NCI-H2081 (cell line): ENCODE measurements around the gene TNFRSF8.

Source experiments
- DNase-seq, 2 experiments: peaks; one replicate each; lab custom pipeline; 2025; lab: John Stamatoyannopoulos, UW

TNFRSF8 gene

DNA sequence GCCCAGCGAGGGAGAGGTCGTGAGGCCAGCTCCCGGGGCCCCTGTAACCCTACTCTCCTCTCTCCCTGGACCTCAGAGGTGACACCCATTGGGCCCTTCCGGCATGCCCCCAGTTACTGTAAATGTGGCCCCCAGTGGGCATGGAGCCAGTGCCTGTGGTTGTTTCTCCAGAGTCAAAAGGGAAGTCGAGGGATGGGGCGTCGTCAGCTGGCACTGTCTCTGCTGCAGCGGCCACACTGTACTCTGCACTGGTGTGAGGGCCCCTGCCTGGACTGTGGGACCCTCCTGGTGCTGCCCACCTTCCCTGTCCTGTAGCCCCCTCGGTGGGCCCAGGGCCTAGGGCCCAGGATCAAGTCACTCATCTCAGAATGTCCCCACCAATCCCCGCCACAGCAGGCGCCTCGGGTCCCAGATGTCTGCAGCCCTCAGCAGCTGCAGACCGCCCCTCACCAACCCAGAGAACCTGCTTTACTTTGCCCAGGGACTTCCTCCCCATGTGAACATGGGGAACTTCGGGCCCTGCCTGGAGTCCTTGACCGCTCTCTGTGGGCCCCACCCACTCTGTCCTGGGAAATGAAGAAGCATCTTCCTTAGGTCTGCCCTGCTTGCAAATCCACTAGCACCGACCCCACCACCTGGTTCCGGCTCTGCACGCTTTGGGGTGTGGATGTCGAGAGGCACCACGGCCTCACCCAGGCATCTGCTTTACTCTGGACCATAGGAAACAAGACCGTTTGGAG is 80.0 kb downstream of the TNFRSF8 start:
- DNase-seq, result no peak

DNA sequence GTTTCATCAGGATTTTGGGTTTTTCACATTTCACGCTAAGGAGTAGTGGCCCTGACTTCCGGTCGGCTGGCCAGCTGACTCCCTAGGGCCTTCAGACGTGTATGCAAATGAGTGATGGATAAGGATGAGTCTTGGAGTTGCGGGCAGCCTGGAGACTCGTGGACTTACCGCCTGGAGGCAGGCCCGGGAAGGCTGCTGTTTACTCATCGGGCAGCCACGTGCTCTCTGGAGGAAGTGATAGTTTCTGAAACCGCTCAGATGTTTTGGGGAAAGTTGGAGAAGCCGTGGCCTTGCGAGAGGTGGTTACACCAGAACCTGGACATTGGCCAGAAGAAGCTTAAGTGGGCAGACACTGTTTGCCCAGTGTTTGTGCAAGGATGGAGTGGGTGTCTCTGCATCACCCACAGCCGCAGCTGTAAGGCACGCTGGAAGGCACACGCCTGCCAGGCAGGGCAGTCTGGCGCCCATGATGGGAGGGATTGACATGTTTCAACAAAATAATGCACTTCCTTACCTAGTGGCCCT is 80.6 kb downstream of the TNFRSF8 start:
- DNase-seq, result no peak

DNA sequence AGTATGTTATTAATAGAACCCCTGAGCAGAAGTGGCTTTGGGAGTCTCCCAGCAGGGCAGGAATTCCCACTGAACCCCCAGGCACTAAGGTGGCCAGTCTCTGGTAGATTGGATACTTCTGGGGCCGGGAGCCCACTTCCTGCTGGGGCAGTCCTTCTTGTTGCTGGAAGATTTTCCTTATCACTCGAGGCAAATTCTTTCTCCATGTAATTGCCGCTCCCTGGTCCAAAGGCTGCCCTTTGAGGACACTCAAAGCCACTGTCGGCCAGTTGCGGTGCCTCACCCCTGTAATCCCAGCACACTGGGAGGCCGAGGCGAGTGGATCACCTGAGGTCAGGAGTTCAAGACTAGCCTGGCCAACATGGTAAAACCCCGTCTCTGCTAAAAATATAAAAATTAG is 81.1 kb downstream of the TNFRSF8 start:
- DNase-seq, result no peak

DNA sequence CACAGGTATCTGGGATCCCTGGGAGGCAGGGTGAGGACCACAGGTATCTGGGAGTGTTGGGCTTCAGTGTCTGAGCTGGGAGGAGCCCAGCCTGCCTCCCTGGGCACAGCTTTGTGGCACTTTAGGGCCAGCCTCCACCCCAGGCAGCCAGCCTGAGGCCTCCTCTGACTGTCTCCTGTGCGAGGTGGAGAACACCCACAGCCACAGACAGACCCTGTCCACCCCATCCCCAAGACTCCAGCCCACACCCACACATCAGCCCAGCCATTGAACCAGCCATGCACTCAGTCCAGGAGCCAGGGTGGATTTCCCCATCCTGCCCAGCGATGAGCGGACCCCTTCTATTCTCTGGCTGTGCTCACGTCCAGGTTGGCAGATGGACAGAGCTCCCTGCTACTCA is 81.9 kb downstream of the TNFRSF8 start:
- no peak for DNase-seq

DNA sequence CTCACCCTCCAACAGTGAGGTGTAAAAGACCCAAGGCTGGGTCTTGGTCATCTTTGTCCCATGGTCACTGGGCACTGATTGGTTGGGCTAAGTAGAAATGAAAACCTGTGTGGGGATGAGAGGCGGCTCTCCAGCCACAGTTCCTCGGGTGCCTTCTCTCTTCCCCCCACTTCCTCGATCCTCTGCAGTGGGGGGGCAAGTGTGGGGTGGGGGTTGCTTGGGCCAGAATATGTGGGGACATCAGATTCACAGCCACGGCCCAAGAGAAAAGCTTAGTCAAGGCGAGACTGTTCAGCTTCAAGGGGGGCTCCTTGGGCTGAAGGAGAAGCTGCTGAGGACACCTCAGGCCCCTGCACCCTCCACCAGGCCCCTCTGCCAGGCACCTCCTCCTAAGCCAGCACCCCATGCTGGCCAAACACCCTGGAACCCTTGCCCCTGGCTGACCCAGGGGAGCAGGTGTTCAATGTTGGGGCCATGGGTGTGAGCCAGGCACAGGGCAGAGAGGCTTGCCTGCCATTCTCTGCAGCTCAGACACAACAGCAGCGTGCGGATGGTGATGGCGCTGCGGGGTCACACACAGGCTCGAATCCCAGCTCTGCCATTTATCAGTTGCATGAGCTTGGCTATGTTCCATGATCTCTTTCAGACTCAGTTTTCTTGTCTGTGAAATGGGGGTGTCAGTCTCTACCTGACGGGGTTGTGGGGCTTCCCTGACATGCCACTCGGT is 82.7 kb downstream of the TNFRSF8 start:
- DNase-seq, result no peak

DNA sequence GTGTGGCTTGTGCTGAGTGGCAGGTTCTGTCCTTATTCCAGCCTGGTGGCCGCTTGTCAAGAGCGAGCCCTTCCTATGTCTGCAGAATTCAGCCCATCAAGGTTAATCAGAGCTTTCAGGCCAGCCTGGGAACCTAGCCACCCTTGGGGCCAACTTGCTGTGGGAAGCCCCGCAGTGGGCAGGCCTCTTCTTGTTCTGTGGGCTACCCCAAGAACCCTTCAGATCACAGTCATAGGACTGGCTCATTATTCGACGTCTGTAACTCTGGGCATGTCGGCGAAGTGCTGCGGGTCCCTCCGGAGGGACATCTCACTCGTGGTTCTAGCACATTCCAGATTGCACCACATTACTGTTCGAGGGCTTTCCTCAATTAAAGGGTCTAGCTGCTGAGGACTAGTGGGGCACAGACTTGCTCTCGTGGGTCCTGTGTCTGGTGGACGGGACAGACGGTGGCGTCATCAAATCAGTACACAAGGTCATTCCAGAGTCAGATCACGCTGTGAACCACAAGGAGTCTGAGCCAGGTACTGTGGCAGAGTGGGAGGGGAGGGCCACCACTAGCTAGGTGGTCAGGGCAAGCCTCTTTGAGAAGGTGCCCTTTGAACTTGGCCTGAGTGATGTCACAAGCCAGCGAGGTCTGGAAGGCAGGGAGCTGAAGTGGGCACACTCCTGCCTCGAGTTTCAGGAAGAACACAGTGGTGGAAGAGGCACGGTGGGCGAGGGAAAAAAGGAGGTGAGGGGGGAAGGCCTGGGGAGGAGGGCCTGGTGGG is 83.4 kb downstream of the TNFRSF8 start:
- DNase-seq, result no peak

DNA sequence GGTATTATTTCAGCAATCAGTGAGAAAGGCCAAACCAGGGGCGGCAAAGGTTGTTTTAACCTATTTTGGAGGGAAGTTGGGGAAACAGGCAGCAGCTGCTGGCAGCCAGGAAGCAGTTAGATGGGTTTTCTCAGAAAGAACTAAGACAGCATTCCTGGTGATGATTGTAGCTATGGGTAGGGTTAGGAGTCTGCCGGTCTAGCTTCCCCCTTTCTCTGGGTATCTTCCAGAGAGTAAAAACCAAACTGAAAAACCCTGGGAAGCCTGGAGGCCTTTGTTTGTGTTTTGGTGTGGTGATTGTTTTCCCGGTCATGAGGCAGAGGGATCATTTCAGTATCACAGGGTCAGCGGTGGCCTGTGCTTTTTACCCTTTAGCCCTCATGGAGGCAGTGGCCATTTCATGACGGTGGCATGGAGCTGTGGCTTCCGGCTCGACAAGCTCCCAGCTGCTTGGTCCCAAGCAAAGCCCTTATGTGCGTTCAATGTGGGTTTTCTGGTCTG is 84.1 kb downstream of the TNFRSF8 start:
- DNase-seq, result no peak

DNA sequence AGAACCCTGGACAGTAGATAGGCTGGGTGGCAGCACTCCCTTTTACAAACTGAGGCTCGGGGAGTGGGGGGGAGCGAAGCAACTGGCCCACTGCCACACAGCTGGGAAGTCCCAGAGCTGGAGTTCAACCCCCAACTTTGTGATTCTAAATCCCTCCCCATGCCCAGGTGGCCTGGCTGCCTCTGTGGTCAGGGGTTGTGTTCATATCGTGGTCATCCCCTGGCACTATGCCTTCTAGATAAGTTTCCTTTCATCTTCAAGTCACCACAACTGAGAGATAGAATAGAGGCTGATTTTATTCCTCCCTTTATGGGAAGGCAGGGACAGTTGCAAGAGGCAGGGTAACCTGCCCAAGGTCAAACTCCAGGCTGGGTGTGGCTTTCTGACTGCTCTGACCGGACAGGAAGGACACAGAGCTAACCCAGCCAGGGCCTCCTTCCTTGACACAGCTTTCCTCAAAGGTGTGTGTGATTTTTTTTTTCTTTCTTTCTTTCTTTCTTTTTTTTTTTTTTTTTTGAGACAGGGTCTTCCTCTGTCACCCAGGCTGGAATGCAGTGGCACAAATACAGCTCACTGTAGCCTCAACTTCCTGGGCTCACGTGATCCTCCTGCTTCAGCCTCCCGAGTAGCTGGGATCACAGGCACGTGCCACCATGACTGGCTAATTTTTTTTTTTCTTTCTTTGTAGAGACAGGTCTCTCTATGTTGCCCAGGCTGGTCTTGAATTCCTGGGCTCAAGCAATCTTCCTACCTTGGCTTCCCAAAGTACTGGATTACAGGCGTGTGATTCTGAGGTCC is 85.3 kb downstream of the TNFRSF8 start:
- no peak for DNase-seq

DNA sequence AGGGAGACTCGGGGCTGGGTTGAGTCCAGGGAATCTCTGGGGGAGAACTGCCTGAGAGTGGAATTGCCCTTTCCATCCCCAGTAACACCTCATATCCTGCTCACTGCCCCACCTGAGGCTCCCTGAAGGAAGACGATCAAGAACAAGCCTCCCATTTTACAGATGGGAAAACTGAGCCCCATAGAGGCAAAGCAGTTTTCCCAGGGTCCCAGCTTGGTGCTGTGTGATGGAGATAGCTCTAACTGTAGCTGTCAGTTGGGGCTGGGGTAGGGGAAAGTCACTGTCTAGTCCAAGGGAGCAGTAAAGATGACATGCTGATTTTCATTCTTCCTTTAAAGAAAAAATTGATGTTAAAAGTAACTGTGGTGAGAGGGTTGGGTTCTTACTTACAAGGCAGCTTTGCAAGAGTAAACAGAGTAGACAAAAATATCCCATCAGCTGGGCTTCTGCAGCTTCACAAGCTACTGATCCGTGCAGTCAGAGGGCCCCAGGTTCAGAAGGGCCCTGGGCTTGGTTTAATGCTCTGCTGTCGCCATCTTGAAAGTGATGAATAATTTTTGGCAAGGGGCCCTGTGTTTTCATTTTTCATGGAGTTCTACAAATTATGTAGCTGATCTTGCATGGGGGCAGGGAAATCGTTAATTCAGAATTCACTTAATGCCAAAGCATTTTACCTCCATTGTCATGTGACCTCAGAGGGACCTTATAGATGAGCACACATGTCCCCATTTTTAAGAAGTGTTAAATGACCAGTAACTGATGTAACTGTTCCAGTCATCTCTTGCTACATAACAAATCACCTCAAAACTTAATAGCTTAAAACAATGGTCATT is 86.1 kb downstream of the TNFRSF8 start:
- no peak for DNase-seq

DNA sequence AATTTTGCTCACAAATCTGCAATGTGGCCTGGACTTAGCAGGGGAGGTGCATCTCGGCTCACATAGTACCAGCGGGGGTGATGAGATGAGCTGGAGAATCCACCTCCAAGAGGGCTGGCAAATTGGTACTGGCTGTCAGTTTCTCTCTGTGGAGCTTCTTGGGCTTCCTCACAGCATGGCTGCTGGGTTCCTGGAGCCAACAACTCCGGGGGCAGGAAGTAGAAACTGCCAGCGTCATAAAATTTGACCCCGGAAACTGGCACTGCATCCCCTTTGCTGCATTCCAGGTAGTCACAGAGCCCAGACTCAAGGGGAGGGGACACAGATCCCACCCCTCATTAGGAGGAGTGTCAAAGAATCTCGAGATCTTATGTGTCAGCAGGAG is 86.7 kb downstream of the TNFRSF8 start:
- DNase-seq, result no peak

DNA sequence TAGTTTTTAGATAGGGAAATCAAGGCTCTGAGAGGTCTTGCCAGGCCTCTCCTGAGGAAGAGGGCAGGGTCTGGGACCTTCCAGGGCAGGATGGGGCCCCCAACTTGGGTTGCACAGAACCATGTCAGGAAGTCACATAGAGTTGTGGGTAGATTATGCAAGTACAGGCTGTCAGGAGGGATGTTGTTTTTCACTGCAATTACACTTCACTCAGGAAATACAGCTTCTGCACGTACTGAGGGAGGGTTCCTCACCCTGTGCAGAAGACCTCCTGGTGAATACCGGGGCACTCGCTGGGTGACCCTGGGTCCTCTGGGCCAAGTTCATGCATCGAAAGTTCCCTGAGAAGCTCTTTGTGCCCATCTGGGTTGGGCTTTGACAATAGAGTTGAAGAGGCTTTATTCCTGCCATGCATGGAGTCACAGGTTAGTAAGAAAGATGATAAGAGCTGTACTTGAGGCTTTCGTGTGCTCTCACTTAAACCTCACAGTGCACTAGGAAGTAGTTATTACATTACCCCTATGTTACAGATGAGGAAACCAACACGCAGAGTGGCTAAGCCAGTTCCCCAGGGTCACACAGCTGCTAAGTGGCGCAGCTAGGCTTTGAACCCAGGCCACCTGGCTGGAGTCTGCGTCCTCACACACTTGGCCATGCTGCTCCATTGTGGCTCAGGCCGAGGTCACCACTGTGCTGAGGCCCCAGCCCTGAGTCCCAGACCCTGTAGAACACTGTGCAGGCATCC is 87.5 kb downstream of the TNFRSF8 start:
- no peak for DNase-seq

DNA sequence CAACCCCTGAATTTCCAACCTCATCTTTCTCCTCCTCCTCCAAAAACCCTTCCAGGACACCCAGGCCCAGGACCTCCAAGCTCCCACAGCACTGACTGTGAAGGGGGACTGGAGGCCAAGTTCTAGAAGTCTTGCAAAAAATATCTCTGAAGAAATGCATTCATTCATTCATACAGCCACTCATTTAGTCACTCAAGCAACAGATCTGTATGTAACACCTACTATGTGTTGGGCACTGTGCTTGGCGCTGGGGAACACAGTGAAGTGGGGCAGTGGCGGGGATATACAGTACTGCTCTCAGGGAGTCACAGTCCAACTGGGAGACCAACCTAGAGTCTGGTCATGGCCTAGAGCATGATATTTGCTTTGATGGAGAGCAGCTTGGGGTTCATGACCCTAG is 88.4 kb downstream of the TNFRSF8 start:
- no peak for DNase-seq

DNA sequence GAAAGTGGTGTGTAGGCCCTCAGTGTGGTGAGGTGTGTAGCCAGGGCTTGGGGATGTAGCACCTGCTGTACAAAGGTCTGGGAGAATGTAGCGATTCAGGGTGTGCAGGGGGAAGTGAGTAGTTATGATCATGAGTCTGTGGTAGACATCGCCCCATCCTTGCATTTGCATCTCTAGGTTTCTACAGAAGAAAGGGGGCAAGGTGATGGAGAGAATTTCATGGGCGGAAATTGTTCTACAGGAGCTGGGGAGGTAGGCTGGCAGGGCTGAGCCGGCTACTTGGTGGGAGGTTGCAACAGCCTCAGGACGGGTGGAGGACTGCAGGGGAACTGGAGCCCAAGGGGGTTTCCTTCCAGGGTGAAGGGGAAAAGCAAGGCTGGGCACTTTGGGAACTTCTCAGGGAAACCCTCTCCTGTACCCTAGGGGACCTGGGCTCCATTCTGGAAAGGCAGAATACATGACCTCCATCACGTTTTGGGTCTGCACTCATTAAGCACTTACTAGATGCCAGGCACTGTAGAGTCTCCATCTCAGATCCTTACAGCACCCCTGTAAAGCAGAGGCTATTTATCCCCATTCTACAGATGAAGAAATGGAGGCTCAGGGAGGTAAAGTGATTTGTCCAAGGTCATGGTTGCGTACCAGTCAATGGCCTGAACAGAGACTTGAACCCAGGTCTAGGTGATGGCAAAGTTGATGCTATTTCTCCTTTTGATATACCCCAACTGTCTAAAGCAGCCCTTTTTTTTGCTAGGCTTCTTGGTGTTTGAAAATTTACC is 89.2 kb downstream of the TNFRSF8 start:
- no peak for DNase-seq

DNA sequence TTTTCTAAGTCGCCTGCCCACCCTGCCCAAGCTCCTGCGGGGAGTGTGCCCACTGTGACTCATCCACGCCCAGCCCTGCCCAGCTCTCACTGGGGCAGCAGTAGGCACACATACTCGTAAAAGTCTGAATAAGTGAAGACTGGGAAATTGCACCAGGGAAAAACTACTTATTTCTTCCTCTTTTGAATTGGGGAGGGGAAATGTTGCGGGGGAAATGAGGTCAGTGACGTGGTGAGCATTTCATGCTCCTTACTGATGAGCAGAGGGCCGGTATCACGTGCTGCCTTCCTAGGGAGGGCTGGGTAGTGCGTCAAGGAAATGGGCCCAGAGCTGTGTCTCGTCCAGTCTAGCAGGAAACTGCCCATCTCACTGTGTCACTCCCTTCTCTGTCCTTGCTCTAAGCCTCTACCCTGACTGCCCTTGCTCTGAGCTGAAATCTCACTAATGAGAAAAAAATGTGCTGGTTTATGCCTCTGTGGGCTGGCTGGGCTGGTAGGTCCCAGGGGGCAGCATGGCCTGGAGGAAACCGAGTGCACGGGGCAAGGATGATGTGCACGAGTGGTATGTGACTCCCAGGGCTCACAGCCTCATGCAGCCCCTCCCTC is 90.2 kb downstream of the TNFRSF8 start:
- DNase-seq, result no peak

DNA sequence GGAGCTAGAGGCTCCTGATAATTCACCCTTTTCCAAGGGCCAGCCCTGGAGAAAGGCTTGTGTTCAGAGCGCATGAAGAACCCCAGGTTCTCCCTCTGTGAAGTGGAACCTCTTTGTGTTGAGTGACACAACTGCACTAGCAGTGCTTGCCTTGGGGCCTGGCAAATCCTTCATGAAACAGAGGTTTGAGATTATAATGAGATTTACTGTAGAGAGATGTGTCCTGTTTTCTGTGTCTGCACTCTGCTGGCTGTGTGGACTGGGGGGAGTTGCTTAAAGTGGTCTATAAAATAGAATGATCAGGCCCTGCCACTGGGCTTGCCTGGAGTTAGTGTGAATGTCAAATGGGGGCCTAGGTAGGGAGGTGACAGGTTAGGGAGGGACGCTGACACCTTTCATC is 92.2 kb downstream of the TNFRSF8 start:
- DNase-seq, result no peak

DNA sequence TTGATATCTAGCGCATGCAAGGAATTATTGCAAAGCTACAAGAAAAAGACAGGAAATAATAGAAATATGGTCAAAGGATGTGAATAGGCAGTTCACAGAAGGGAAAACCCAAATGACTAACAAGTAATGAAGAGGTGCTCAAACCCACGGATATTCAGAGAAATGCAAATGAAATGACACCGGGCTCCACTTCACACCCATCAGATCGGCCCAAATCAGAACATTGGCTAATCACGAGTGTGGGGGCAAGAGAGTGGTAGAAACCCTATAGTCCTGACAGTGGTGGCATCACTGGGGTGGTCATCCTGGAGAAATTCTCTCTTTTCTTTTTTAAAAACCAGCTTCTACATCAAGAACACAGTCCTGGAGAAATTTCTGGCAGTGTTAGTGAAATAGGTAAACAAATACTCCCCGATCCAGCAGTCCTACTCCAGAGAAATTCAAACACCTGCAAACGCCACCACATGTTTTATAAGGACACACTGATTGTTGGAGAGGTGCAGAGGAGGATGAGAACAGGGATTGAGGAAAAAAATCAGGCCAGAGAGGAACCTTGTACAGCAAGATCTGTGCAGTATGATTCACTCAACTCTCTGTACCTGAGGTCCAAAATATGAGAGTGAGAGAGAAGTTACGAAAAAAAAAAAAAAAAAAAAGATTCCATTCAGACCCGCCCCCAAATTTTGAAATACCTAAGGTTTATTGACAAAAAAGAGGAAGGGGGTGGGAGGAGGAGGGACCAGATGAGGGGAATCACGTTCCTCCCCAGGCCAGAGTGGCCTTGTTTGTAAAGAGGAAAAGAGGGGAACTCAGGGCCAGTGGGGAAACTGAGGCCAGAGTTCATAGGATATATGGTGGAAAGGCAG is 94.5 kb downstream of the TNFRSF8 start:
- DNase-seq, result no peak

DNA sequence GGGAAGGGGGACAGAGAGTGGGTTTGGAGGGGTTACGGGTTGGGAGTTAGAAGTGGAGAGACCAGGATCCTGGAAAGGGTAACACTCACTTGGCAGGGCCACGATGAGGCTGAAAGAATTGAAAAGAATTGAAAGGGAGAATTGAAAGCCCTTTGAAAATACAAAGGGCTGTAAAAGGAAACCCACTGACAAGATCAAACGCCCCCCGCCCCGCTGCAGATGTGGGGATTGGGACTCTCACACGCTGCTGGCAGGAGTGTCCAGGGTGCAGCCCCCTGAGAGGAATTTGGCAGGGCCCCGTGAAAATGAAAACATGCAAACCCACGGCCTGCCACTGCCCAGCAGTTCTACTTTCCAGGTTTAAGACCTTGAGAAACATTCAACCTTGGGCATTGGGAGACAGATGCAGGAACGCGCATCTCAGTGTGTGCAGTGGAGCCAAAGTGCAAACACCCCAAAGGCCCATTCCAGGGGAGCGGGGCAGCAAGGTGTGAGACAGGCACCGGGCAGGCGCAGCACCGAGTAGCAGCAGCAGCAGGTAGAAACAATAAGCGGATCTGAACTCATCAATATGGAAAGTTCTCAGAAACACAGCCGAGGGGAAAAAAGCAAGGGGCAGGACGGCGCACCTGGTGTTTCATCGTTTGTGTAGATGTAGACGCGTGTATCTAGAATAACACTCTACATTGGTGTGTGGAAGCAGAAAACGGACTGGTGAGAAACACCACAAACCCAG is 95.4 kb downstream of the TNFRSF8 start:
- DNase-seq, result no peak
